Breast epithelium (tissue), 3 donors: ENCODE data around the gene AIG1.

Source experiments
- POLR2A ChIP-seq: fragments of 450-650 bp; IDR thresholded peaks from one replicate; pipeline ENCODE4 v1.6.1; 2016; ENCODE audit warnings: antibody characterized with exemption, mild to moderate bottlenecking, moderate library complexity
- POLR2AphosphoS5 ChIP-seq, 3 donors: sonication (generic); formaldehyde crosslinking; IDR thresholded peaks; one replicate each; pipeline ENCODE4 v1.6.1; 2017; ENCODE audit warnings: antibody characterized with exemption in 3 of 3

DNA sequence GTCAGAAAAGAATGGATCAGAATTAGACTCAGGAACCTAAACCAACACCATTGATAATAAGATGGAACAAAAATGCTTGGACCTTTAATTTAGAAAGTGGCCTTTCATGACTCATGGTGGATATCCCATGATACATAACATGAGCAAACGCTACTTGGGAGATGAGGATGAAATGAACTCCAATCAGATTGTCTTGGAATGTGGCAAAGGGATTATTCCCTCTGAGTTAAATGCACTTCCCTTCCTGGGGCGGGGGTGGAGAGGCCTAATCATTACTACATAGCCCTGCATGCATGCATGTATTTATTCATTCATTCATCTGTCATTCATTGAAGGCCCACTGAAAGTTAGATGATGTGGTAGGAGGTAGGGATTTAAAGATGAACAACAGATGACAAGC, 174.0 kb downstream of the AIG1 start:
- TF ChIP-seq POLR2A (no peak), POLR2AphosphoS5 (IDR thresholded peaks at IDR 0.05) (no peak)
